ENCODE measurements around the gene CAMK1D. TPM values are rescaled to one million over a fixed set of nuclear protein-coding genes. Genes with fewer than 3 reads are reported as not detected.

Gene CAMK1D
- total RNA-seq, 2 experiments from 2014 or later = 3.4 to 4.2 TPM

GRCh38 chr10:12469345-12469744 is 120.0 kb downstream of the CAMK1D start:
- H3K4me1 Mint-ChIP-seq (ENCODE audit: low read depth) = peaks cover 11% of the 10 kb centered on the region
- H3K27ac Mint-ChIP-seq = no peak overlapping the region
- H3K36me3 Mint-ChIP-seq (ENCODE audit: low read depth) = no peaks in the 10 kb centered on the region
- ChIA-PET POLR2A (no interaction called here), CTCF (no interaction called here)
- no peak overlapping the region for H3K4me3 Mint-ChIP-seq
- DNase-seq = no peak
- no peak for ATAC-seq
- H3K9me3 Mint-ChIP-seq (ENCODE audit: insufficient read depth) = no peaks in the 10 kb centered on the region
- no peaks in the 10 kb centered on the region for H3K27me3 Mint-ChIP-seq (ENCODE audit: low read depth)

GRCh38 chr10:12470719-12471118 is 121.4 kb downstream of the CAMK1D start:
- ChIA-PET POLR2A (no interaction called here), CTCF (no interaction called here)
- H3K9me3 Mint-ChIP-seq (ENCODE audit: insufficient read depth) = no peaks in the 10 kb centered on the region
- no peaks in the 10 kb centered on the region for H3K36me3 Mint-ChIP-seq (ENCODE audit: low read depth)
- H3K4me3 Mint-ChIP-seq = no peak overlapping the region
- peaks cover 11% of the 10 kb centered on the region for H3K4me1 Mint-ChIP-seq (ENCODE audit: low read depth)
- H3K27ac Mint-ChIP-seq = no peak overlapping the region
- H3K27me3 Mint-ChIP-seq (ENCODE audit: low read depth) = no peaks in the 10 kb centered on the region
- DNase-seq (no peak), ATAC-seq (no peak)

GRCh38 chr10:12471135-12471534 is 121.8 kb downstream of the CAMK1D start:
- Mint-ChIP-seq H3K36me3 (ENCODE audit: low read depth) (no peaks in the 10 kb centered on the region), H3K4me1 (ENCODE audit: low read depth) (peaks cover 9% of the 10 kb centered on the region), H3K9me3 (ENCODE audit: insufficient read depth) (no peaks in the 10 kb centered on the region), H3K27ac (no peak overlapping the region), H3K4me3 (no peak overlapping the region), H3K27me3 (ENCODE audit: low read depth) (no peaks in the 10 kb centered on the region)
- DNase-seq (no peak), ATAC-seq (no peak)
- ChIA-PET CTCF (no interaction called here), POLR2A (no interaction called here)

- H3K4me1 Mint-ChIP-seq (ENCODE audit: low read depth) = no peaks in the 10 kb centered on the region
- DNase-seq (no peak), ATAC-seq (no peak)
- CTCF ChIA-PET = no interaction called here
- no peak overlapping the region for H3K4me3 Mint-ChIP-seq
- POLR2A ChIA-PET = no interaction called here
- H3K27ac Mint-ChIP-seq = no peak overlapping the region
- no peaks in the 10 kb centered on the region for H3K27me3 Mint-ChIP-seq (ENCODE audit: low read depth)
- H3K36me3 Mint-ChIP-seq (ENCODE audit: low read depth) = no peaks in the 10 kb centered on the region
- no peaks in the 10 kb centered on the region for H3K9me3 Mint-ChIP-seq (ENCODE audit: insufficient read depth)
Measured at GRCh38 chr10:12473491-12473890, 124.1 kb downstream of the CAMK1D start.

GRCh38 chr10:12474727-12475412 is 125.5 kb downstream of the CAMK1D start:
- Mint-ChIP-seq H3K9me3 (ENCODE audit: insufficient read depth) (no peaks in the 10 kb centered on the region), H3K4me3 (no peak overlapping the region), H3K36me3 (ENCODE audit: low read depth) (no peaks in the 10 kb centered on the region), H3K27ac (no peak overlapping the region), H3K4me1 (ENCODE audit: low read depth) (no peaks in the 10 kb centered on the region), H3K27me3 (ENCODE audit: low read depth) (no peaks in the 10 kb centered on the region)
- POLR2A ChIA-PET = no interaction called here
- DNase-seq (no peak), ATAC-seq (no peak)
- CTCF ChIA-PET = no interaction called here

- Mint-ChIP-seq H3K27me3 (ENCODE audit: low read depth) (no peaks in the 10 kb centered on the region), H3K9me3 (ENCODE audit: insufficient read depth) (no peaks in the 10 kb centered on the region), H3K4me1 (ENCODE audit: low read depth) (no peaks in the 10 kb centered on the region), H3K27ac (no peak overlapping the region), H3K4me3 (no peak overlapping the region), H3K36me3 (ENCODE audit: low read depth) (peaks cover 2% of the 10 kb centered on the region)
- ChIA-PET POLR2A (no interaction called here), CTCF (interaction anchor here (0.6 kb wide), 1 partner anchor 18 kb away, joined by 3 read pairs; no protein-coding TSS in a partner anchor)
- no peak for DNase-seq
- ATAC-seq = no peak
Measured at GRCh38 chr10:12476656-12477055, 127.3 kb downstream of the CAMK1D start.

GRCh38 chr10:12479437-12479844 is 130.1 kb downstream of the CAMK1D start:
- Mint-ChIP-seq H3K4me1 (ENCODE audit: low read depth) (no peaks in the 10 kb centered on the region), H3K27me3 (ENCODE audit: low read depth) (no peaks in the 10 kb centered on the region), H3K9me3 (ENCODE audit: insufficient read depth) (no peaks in the 10 kb centered on the region), H3K27ac (no peak overlapping the region), H3K4me3 (no peak overlapping the region), H3K36me3 (ENCODE audit: low read depth) (peaks cover 2% of the 10 kb centered on the region)
- POLR2A ChIA-PET = no interaction called here
- ATAC-seq (no peak), DNase-seq (no peak)
- CTCF ChIA-PET = no interaction called here

- ATAC-seq (no peak), DNase-seq (no peak)
- Mint-ChIP-seq H3K36me3 (ENCODE audit: low read depth) (peaks cover 2% of the 10 kb centered on the region), H3K27ac (no peak overlapping the region), H3K4me3 (no peak overlapping the region), H3K9me3 (ENCODE audit: insufficient read depth) (no peaks in the 10 kb centered on the region), H3K27me3 (ENCODE audit: low read depth) (no peaks in the 10 kb centered on the region), H3K4me1 (ENCODE audit: low read depth) (peaks cover 1% of the 10 kb centered on the region)
- POLR2A ChIA-PET = no interaction called here
- CTCF ChIA-PET = no interaction called here
Measured at GRCh38 chr10:12479924-12480323, 130.6 kb downstream of the CAMK1D start.

GRCh38 chr10:12480440-12480839 is 131.1 kb downstream of the CAMK1D start:
- H3K4me3 Mint-ChIP-seq = no peak overlapping the region
- H3K4me1 Mint-ChIP-seq (ENCODE audit: low read depth) = peaks cover 7% of the 10 kb centered on the region
- DNase-seq (no peak), ATAC-seq (no peak)
- ChIA-PET CTCF (no interaction called here), POLR2A (interaction anchor here (0.6 kb wide), 1 partner anchor 20 kb away, joined by 3 read pairs; no protein-coding TSS in a partner anchor)
- H3K36me3 Mint-ChIP-seq (ENCODE audit: low read depth) = peaks cover 2% of the 10 kb centered on the region
- no peaks in the 10 kb centered on the region for H3K27me3 Mint-ChIP-seq (ENCODE audit: low read depth)
- no peak overlapping the region for H3K27ac Mint-ChIP-seq
- no peaks in the 10 kb centered on the region for H3K9me3 Mint-ChIP-seq (ENCODE audit: insufficient read depth)

- CTCF ChIA-PET = interaction anchor here (0.6 kb wide), 1 partner anchor 175 kb away, joined by 3 read pairs; no protein-coding TSS in a partner anchor
- no peak overlapping the region for H3K27ac Mint-ChIP-seq
- no peak overlapping the region for H3K4me3 Mint-ChIP-seq
- no peak for ATAC-seq
- H3K36me3 Mint-ChIP-seq (ENCODE audit: low read depth) = peaks cover 2% of the 10 kb centered on the region
- no peak for DNase-seq
- no peaks in the 10 kb centered on the region for H3K27me3 Mint-ChIP-seq (ENCODE audit: low read depth)
- POLR2A ChIA-PET = no interaction called here
- H3K4me1 Mint-ChIP-seq (ENCODE audit: low read depth) = peaks cover 10% of the 10 kb centered on the region
- H3K9me3 Mint-ChIP-seq (ENCODE audit: insufficient read depth) = no peaks in the 10 kb centered on the region
Measured at GRCh38 chr10:12481924-12482323, 132.6 kb downstream of the CAMK1D start.

GRCh38 chr10:12482587-12482986 is 133.2 kb downstream of the CAMK1D start:
- CTCF ChIA-PET = interaction anchor here (0.6 to 1.2 kb wide), 2 partner anchors 174 to 419 kb away, joined by 3 to 4 read pairs; no protein-coding TSS in a partner anchor
- Mint-ChIP-seq H3K27ac (no peak overlapping the region), H3K27me3 (ENCODE audit: low read depth) (no peaks in the 10 kb centered on the region), H3K4me3 (no peak overlapping the region), H3K9me3 (ENCODE audit: insufficient read depth) (no peaks in the 10 kb centered on the region), H3K4me1 (ENCODE audit: low read depth) (peaks cover 10% of the 10 kb centered on the region), H3K36me3 (ENCODE audit: low read depth) (peaks cover 2% of the 10 kb centered on the region)
- ATAC-seq (no peak), DNase-seq (no peak)
- POLR2A ChIA-PET = no interaction called here

GRCh38 chr10:12484002-12484918 is 134.9 kb downstream of the CAMK1D start:
- ChIA-PET POLR2A (interaction anchor here (0.6 to 0.8 kb wide), 2 partner anchors 14 to 300 kb away, joined by 3 read pairs; no protein-coding TSS in a partner anchor), CTCF (interaction anchor here (0.7 to 2.9 kb wide), 5 partner anchors 118 to 283 kb away, joined by 3 to 11 read pairs (median 6); partner anchors contain the start of gene CAMK1D)
- ATAC-seq = no peak
- DNase-seq = no peak
- Mint-ChIP-seq H3K36me3 (ENCODE audit: low read depth) (peaks cover 2% of the 10 kb centered on the region), H3K9me3 (ENCODE audit: insufficient read depth) (no peaks in the 10 kb centered on the region), H3K27ac (no peak overlapping the region), H3K4me3 (no peak overlapping the region), H3K4me1 (ENCODE audit: low read depth) (peaks cover 10% of the 10 kb centered on the region), H3K27me3 (ENCODE audit: low read depth) (no peaks in the 10 kb centered on the region)

Data from activated CD8-positive, alpha-beta T cell treated with anti-CD3 and anti-CD28 coated beads, Interleukin-2, amount 10 ng/mL, durations not matched to agents 7 days and 5 days (primary cell).